Measurements from ENCODE around the gene SCN3B. TPM values are rescaled to one million over a fixed set of nuclear protein-coding genes. Genes with fewer than 3 reads are reported as not detected.

The SCN3B gene
- total and polyA plus RNA-seq, 2 experiments from 2014 or later = 0.30 to 1.8 TPM

- no peak for DNase-seq (ENCODE audit: low spot score)
- Histone ChIP-seq H3K27me3 (peaks cover 13% of the 10 kb centered on the region), H3K9me2 (replicated peaks; ENCODE audit: insufficient read depth) (no peaks in the 10 kb centered on the region), H3K36me3 (replicated peaks; ENCODE audit: insufficient read depth, low read depth) (no peaks in the 10 kb centered on the region), H3K27ac (no peak overlapping the region), H3K79me2 (no peaks in the 10 kb centered on the region), H3K4me1 (ENCODE audit: insufficient read depth) (no peaks in the 10 kb centered on the region), H3K4me2 (no peak overlapping the region), H3K4me3 (no peak overlapping the region), H2AFZ (no peak overlapping the region), H4K20me1 (ENCODE audit: insufficient read depth, poor library complexity, severe bottlenecking) (no peaks in the 10 kb centered on the region), H3K9me3 (ENCODE audit: low read depth) (no peaks in the 10 kb centered on the region)
- TF ChIP-seq EZH2 (IDR thresholded peaks at IDR 0.05; ENCODE audit: borderline replicate concordance) = no peak
- no peak for TF ChIP-seq EZH2phosphoT487 (IDR thresholded peaks at IDR 0.05; ENCODE audit: low read depth, severe bottlenecking, unreplicated experiment)
- WGBS (ENCODE audit: low lambda C conversion rate, missing lambda C conversion rate) = 78% methylated on average over 8 of the region's 8 CpGs
These were observed 29.2 kb upstream of the SCN3B start for GRCh38 chr11:123683428-123684170.

- Histone ChIP-seq H3K4me1 (ENCODE audit: insufficient read depth) (no peaks in the 10 kb centered on the region), H3K27me3 (peaks cover 13% of the 10 kb centered on the region), H4K20me1 (ENCODE audit: insufficient read depth, poor library complexity, severe bottlenecking) (no peaks in the 10 kb centered on the region), H3K79me2 (no peaks in the 10 kb centered on the region), H3K9me2 (replicated peaks; ENCODE audit: insufficient read depth) (no peaks in the 10 kb centered on the region), H2AFZ (no peak overlapping the region), H3K27ac (no peak overlapping the region), H3K36me3 (replicated peaks; ENCODE audit: insufficient read depth, low read depth) (no peaks in the 10 kb centered on the region), H3K4me3 (no peak overlapping the region), H3K4me2 (no peak overlapping the region), H3K9me3 (ENCODE audit: low read depth) (no peaks in the 10 kb centered on the region)
- DNase-seq (ENCODE audit: low spot score) = no peak
- TF ChIP-seq CTCF (IDR thresholded peaks at IDR 0.05; ENCODE audit: poor library complexity) (no peak), EZH2phosphoT487 (IDR thresholded peaks at IDR 0.05; ENCODE audit: low read depth, severe bottlenecking, unreplicated experiment) (no peak), EZH2 (IDR thresholded peaks at IDR 0.05; ENCODE audit: borderline replicate concordance) (no peak)
- 67% methylated on average over 5 of the region's 5 CpGs for WGBS (ENCODE audit: low lambda C conversion rate, missing lambda C conversion rate)
These were observed 28.4 kb upstream of the SCN3B start for GRCh38 chr11:123682696-123683410.

GRCh38 chr11:123681030-123681429 is 26.6 kb upstream of the SCN3B start:
- Histone ChIP-seq H3K4me2 (no peak overlapping the region), H3K27me3 (peaks cover 13% of the 10 kb centered on the region), H3K79me2 (no peaks in the 10 kb centered on the region), H4K20me1 (ENCODE audit: insufficient read depth, poor library complexity, severe bottlenecking) (no peaks in the 10 kb centered on the region), H3K4me3 (no peak overlapping the region), H3K36me3 (replicated peaks; ENCODE audit: insufficient read depth, low read depth) (no peaks in the 10 kb centered on the region), H3K4me1 (ENCODE audit: insufficient read depth) (no peaks in the 10 kb centered on the region), H2AFZ (no peak overlapping the region), H3K9me2 (replicated peaks; ENCODE audit: insufficient read depth) (no peaks in the 10 kb centered on the region), H3K27ac (no peak overlapping the region), H3K9me3 (ENCODE audit: low read depth) (no peaks in the 10 kb centered on the region)
- TF ChIP-seq CTCF (IDR thresholded peaks at IDR 0.05; ENCODE audit: poor library complexity) (no peak), EZH2 (IDR thresholded peaks at IDR 0.05; ENCODE audit: borderline replicate concordance) (no peak), EZH2phosphoT487 (IDR thresholded peaks at IDR 0.05; ENCODE audit: low read depth, severe bottlenecking, unreplicated experiment) (no peak)
- WGBS (ENCODE audit: low lambda C conversion rate, missing lambda C conversion rate) = 83% methylated on average over 2 of the region's 2 CpGs
- no peak for DNase-seq (ENCODE audit: low spot score)

GRCh38 chr11:123678246-123678645 is 23.8 kb upstream of the SCN3B start:
- no peaks in the 10 kb centered on the region for H3K36me3 ChIP-seq (replicated peaks; ENCODE audit: insufficient read depth, low read depth)
- no peak overlapping the region for H3K4me3 ChIP-seq
- 98% methylated on average over 2 of the region's 2 CpGs for WGBS (ENCODE audit: low lambda C conversion rate, missing lambda C conversion rate)
- H3K9me3 ChIP-seq (ENCODE audit: low read depth) = no peaks in the 10 kb centered on the region
- H3K27me3 ChIP-seq = peaks cover 13% of the 10 kb centered on the region
- TF ChIP-seq CTCF (IDR thresholded peaks at IDR 0.05; ENCODE audit: poor library complexity) (no peak), EZH2phosphoT487 (IDR thresholded peaks at IDR 0.05; ENCODE audit: low read depth, severe bottlenecking, unreplicated experiment) (no peak), EZH2 (IDR thresholded peaks at IDR 0.05; ENCODE audit: borderline replicate concordance) (no peak)
- no peak overlapping the region for H3K4me2 ChIP-seq
- no peaks in the 10 kb centered on the region for H3K79me2 ChIP-seq
- no peaks in the 10 kb centered on the region for H3K4me1 ChIP-seq (ENCODE audit: insufficient read depth)
- no peak overlapping the region for H3K27ac ChIP-seq
- no peaks in the 10 kb centered on the region for H4K20me1 ChIP-seq (ENCODE audit: insufficient read depth, poor library complexity, severe bottlenecking)
- DNase-seq (ENCODE audit: low spot score) = no peak
- H2AFZ ChIP-seq = no peak overlapping the region
- no peaks in the 10 kb centered on the region for H3K9me2 ChIP-seq (replicated peaks; ENCODE audit: insufficient read depth)
